ENCODE data around the gene SLC25A22.

DNA sequence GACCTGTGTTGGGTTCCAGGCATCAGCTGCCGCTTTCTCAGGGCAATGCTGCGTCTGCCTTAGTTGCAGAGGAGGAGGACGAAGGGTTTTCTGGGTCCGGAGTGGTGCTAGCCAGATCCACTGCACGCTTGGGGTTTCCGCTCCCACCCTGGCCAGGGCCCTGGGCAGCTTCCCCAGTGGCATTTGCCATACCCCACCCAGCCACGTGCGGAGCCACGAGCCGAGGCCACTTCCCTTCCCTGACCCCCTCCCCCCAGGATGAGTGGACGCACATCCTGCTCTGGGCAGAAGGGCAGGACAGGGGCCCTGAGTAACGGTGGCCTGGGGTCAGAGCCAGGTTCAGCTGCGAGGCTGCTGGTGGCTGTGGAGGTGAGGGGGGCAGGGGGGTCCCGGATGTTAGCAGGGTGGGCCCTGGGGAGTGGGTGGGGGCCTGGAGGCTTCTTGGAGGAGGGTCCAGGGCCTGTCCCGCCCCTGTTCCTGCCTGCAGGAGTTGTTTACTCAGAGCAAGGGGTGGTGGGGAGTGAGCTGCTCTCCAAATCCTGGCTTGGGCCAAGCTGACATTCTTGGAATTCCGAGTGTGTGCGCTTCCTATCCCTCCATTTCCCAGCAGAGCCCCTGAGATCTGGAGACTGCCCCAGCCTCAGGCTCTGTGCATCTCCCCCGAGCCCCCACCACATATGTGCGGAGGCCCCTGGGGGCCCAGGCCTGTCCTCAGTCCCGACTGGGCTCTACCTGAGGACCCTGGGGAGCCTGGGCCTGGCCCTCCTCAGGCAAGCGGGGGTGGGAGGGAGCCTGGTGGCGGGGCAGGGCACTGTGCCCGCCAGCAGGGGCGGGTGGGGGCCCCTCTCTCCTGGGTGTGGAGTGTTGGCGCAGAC lies 46.0 kb upstream of the SLC25A22 start:
- TF ChIP-seq, protein P1, sequence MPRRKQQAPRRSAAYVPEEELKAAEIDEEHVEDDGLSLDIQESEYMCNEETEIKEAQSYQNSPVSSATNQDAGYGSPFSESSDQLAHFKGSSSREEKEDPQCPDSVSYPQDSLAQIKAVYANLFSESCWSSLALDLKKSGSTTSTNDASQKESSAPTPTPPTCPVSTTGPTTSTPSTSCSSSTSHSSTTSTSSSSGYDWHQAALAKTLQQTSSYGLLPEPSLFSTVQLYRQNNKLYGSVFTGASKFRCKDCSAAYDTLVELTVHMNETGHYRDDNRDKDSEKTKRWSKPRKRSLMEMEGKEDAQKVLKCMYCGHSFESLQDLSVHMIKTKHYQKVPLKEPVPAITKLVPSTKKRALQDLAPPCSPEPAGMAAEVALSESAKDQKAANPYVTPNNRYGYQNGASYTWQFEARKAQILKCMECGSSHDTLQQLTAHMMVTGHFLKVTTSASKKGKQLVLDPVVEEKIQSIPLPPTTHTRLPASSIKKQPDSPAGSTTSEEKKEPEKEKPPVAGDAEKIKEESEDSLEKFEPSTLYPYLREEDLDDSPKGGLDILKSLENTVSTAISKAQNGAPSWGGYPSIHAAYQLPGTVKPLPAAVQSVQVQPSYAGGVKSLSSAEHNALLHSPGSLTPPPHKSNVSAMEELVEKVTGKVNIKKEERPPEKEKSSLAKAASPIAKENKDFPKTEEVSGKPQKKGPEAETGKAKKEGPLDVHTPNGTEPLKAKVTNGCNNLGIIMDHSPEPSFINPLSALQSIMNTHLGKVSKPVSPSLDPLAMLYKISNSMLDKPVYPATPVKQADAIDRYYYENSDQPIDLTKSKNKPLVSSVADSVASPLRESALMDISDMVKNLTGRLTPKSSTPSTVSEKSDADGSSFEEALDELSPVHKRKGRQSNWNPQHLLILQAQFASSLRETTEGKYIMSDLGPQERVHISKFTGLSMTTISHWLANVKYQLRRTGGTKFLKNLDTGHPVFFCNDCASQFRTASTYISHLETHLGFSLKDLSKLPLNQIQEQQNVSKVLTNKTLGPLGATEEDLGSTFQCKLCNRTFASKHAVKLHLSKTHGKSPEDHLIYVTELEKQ (CRISPR knock-in tag; IDR thresholded peaks at IDR 0.05), result no peak
- TF ChIP-seq TGIF2 (CRISPR knock-in tag; IDR thresholded peaks at IDR 0.05), result no peak
- no peak for TF ChIP-seq ZSCAN29 (IDR thresholded peaks at IDR 0.05)
- no peak for TF ChIP-seq ZKSCAN1 (IDR thresholded peaks at IDR 0.05; ENCODE audit: low read depth, low read length)

Data from K562 (cell line).